ENCODE data around the gene COPA. TPM values are rescaled to one million over a fixed set of nuclear protein-coding genes. Genes with fewer than 3 reads are reported as not detected.
"Not testable (repeated sequence)": the region's sequence is repeated elsewhere in the genome, so short reads cannot be mapped to it uniquely, and the experiment has no call there.

Gene COPA
- total RNA-seq = 100 to 1,000 TPM; 174 to 181 TPM
- polyA plus RNA-seq (ENCODE audit: insufficient read length in 6 of 6) = 100 to 1,000 TPM; 149 to 182 (median 172) TPM
- long read RNA-seq, donor 1, full-length matches to known transcripts = 15 of 160 reads
- long read RNA-seq, donor 1, partial matches to known transcripts = 145 of 160 reads
- long read RNA-seq, donor 1, other reads (novel, unspliced or antisense) = 0 of 160 reads
- long read RNA-seq, donor 2, full-length matches to known transcripts = 13 of 43 reads
- long read RNA-seq, donor 2, partial matches to known transcripts = 30 of 43 reads
- long read RNA-seq, donor 2, other reads (novel, unspliced or antisense) = 0 of 43 reads
- long read RNA-seq, donor 3, full-length matches to known transcripts = 7 of 139 reads
- long read RNA-seq, donor 3, partial matches to known transcripts = 124 of 139 reads
- long read RNA-seq, donor 3, other reads (novel, unspliced or antisense) = 8 of 139 reads
- long read RNA-seq, donor 4, full-length matches to known transcripts = 3 of 19 reads
- long read RNA-seq, donor 4, partial matches to known transcripts = 11 of 19 reads
- long read RNA-seq, donor 4, other reads (novel, unspliced or antisense) = 5 of 19 reads
- long read RNA-seq, donor 5, full-length matches to known transcripts = 7 of 39 reads
- long read RNA-seq, donor 5, partial matches to known transcripts = 32 of 39 reads
- long read RNA-seq, donor 5, other reads (novel, unspliced or antisense) = 0 of 39 reads
- long read RNA-seq, donor 6, full-length matches to known transcripts = 10 of 112 reads
- long read RNA-seq, donor 6, partial matches to known transcripts = 102 of 112 reads
- long read RNA-seq, donor 6, other reads (novel, unspliced or antisense) = 0 of 112 reads
- long read RNA-seq, donor 7, full-length matches to known transcripts = 5 of 57 reads
- long read RNA-seq, donor 7, partial matches to known transcripts = 52 of 57 reads
- long read RNA-seq, donor 7, other reads (novel, unspliced or antisense) = 0 of 57 reads
- long read RNA-seq, donor 8, full-length matches to known transcripts = 14 of 120 reads
- long read RNA-seq, donor 8, partial matches to known transcripts = 106 of 120 reads
- long read RNA-seq, donor 8, other reads (novel, unspliced or antisense) = 0 of 120 reads
- long read RNA-seq, donor 9 = 0 reads
- long read RNA-seq, donor 10, partial matches to known transcripts = 16 of 18 reads
- long read RNA-seq, donor 10, other reads (novel, unspliced or antisense) = 0 of 18 reads
- long read RNA-seq, donor 11, full-length matches to known transcripts = 9 of 46 reads
- long read RNA-seq, donor 11, partial matches to known transcripts = 37 of 46 reads
- long read RNA-seq, donor 11, other reads (novel, unspliced or antisense) = 0 of 46 reads
- long read RNA-seq, donor 12, full-length matches to known transcripts = 12 of 170 reads
- long read RNA-seq, donor 12, partial matches to known transcripts = 135 of 170 reads
- long read RNA-seq, donor 12, other reads (novel, unspliced or antisense) = 23 of 170 reads

DNA sequence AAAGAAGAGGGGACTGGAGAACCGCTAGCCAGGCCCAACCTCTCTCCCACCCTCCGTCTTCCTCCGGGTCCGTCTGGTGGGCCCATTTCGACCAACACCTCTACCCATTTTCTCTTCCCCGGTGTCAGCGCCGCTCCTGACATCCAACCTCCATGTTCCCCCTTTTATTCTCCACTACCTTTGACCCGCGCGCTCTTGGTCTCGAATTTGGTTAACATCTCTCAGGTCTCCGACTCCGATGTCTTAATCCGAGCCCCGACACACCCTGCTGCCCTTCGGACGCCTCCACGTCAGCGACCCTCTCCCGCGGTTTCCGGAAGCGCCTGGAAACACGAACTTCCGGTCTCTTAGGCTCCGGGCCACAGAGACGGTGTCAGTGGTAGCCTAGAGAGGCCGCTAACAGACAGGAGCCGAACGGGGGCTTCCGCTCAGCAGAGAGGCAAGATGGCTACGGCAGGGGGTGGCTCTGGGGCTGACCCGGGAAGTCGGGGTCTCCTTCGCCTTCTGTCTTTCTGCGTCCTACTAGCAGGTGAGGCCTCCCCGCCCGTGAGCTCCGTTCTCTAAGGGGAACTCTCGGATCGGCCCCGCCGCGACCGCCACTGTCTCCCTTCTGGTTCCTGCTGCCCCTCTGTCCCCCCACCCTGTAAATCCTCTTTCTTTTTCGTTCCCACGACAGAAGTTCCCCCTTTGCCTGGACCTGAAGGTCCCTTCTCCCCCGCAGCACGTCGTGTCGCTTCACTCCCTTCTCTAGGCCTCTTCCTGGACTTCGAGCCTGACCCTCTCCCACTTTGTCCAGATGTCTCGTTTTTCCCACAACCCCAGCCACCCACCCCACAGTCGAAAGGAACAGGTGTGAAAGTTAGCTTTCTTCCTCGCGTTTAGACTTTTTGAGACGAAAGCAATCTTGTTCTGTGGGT is at the start of gene COPA, which contains the start of gene NCSTN:
COPA (minus strand) TSS at position 298 of the 917 bp plus-strand sequence; CDS start at position 218, 80 bp downstream.
NCSTN (plus strand) TSS at position 431 of the 917 bp plus-strand sequence; CDS start at position 445, 14 bp downstream.
- TF ChIP-seq, protein P1, sequence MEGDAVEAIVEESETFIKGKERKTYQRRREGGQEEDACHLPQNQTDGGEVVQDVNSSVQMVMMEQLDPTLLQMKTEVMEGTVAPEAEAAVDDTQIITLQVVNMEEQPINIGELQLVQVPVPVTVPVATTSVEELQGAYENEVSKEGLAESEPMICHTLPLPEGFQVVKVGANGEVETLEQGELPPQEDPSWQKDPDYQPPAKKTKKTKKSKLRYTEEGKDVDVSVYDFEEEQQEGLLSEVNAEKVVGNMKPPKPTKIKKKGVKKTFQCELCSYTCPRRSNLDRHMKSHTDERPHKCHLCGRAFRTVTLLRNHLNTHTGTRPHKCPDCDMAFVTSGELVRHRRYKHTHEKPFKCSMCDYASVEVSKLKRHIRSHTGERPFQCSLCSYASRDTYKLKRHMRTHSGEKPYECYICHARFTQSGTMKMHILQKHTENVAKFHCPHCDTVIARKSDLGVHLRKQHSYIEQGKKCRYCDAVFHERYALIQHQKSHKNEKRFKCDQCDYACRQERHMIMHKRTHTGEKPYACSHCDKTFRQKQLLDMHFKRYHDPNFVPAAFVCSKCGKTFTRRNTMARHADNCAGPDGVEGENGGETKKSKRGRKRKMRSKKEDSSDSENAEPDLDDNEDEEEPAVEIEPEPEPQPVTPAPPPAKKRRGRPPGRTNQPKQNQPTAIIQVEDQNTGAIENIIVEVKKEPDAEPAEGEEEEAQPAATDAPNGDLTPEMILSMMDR (IDR thresholded peaks at IDR 0.05) = no peak
- peak; percentile 99 for ATAC-seq
- peak within 1 kb of the TSS; percentile 77 to 93 for H3K4me3 ChIP-seq
- intact Hi-C loops (cut with DNase I) = no loop called here
- H3K4me1 ChIP-seq = peaks cover 15 to 86% of the 10 kb centered on the region in 2 donors
- peak within 1 kb of the TSS; percentile 88 to 89 for H3K27ac ChIP-seq
- no peaks in the 10 kb centered on the region for H3K9me3 ChIP-seq
- peak; percentile 93 to 96 (median 95) for DNase-seq
- H3K36me3 ChIP-seq = peaks cover 0 to 49% of the 10 kb centered on the region in 2 donors
- H3K27me3 ChIP-seq = no peaks in the 10 kb centered on the region

GRCh38 chr1:160388406-160388805 is 45.4 kb upstream of the COPA start:
- H3K27ac ChIP-seq; ATAC-seq; DNase-seq; H3K9me3 ChIP-seq; intact Hi-C loops (cut with DNase I); H3K4me1 ChIP-seq; H3K36me3 ChIP-seq; H3K27me3 ChIP-seq; H3K4me3 ChIP-seq: not testable (repeated sequence)

- DNase-seq; H3K4me1 ChIP-seq; H3K9me3 ChIP-seq; H3K27ac ChIP-seq; ATAC-seq; intact Hi-C loops (cut with DNase I); H3K4me3 ChIP-seq; H3K36me3 ChIP-seq; H3K27me3 ChIP-seq: not testable (repeated sequence)
Measured at GRCh38 chr1:160384812-160385211, 41.8 kb upstream of the COPA start.

DNA sequence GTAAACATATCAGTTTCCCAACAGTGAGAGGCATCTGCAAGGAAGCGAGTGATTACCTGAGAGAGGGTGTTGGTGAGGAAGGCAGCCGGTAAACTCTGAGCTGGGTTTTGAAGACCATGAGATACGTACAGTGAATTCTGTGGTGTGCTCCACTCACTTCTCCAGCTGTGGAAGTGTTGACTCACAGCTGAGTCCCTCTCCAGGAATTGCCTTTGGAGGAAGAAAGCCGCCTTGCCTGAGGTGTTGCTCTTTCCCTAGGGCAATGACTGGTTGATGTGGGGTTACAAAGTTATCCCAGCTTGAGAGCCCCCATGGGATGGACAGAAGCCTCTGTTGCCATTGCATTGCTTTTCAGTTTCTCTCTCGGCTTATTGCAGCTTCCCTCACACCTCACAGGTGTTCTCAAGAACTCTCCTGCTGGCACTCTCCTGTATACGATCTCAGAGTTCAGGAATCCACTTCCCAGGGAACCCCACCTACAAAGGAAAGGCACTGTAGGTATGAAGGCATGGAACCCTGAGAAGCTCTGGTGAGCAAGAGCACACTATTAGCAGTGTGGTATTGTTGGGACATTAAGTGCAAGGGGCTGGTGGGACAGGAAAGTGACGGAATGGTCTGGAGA is 34.6 kb upstream of the COPA start:
- Histone ChIP-seq H3K4me1 (peaks cover 0 to 14% of the 10 kb centered on the region in 2 donors), H3K36me3 (no peaks in the 10 kb centered on the region), H3K9me3 (no peaks in the 10 kb centered on the region), H3K4me3 (no peak overlapping the region), H3K27ac (no peak overlapping the region), H3K27me3 (no peaks in the 10 kb centered on the region)
- ATAC-seq (peak; percentile 63), DNase-seq (peak in 1 of 4 donors; percentile 31)
- TF ChIP-seq, protein P1 (IDR thresholded peaks at IDR 0.05) = no peak
- intact Hi-C loops (cut with DNase I) = no loop called here
